HG02970 (cell line): ENCODE data around the gene ARTN.

Source experiments
- ATAC-seq: cut with Tn5 transposase; IDR thresholded peaks from one replicate; pipeline ENCODE4 v1.9.1; 2021; ENCODE audit warnings: mild to moderate bottlenecking, moderate library complexity, moderate number of reproducible peaks; ENCODE audit not compliant: unreplicated experiment, low FRiP score

Gene ARTN

GRCh38 chr1:43969416-43969745 lies 35.8 kb downstream of the ARTN start:
- ATAC-seq, result no peak

GRCh38 chr1:43969746-43970466 lies 36.3 kb downstream of the ARTN start, which contains the start of gene DPH2:
DPH2 (plus strand) TSS chr1:43970010; CDS start chr1:43970176, 166 bp downstream.
- ATAC-seq, result peak; percentile 79

- ATAC-seq, result no peak
Observed at GRCh38 chr1:43970502-43970901, 36.9 kb downstream of the ARTN start.

- no peak for ATAC-seq
Observed at GRCh38 chr1:43970911-43971310, 37.3 kb downstream of the ARTN start.

- no peak for ATAC-seq
Observed at GRCh38 chr1:43971336-43971980, 37.9 kb downstream of the ARTN start.

GRCh38 chr1:43973981-43974442 lies 40.4 kb downstream of the ARTN start:
- ATAC-seq, result no peak

GRCh38 chr1:43974443-43975248 lies 41.0 kb downstream of the ARTN start, which contains the start of gene ATP6V0B:
ATP6V0B (plus strand) TSS chr1:43974960; CDS start chr1:43975041, 81 bp downstream.
- ATAC-seq, result peak; percentile 76

GRCh38 chr1:43975249-43975961 lies 41.8 kb downstream of the ARTN start:
- no peak for ATAC-seq

GRCh38 chr1:43976045-43976444 lies 42.4 kb downstream of the ARTN start:
- no peak for ATAC-seq

- ATAC-seq, result no peak
Observed at GRCh38 chr1:43976890-43977289, 43.3 kb downstream of the ARTN start.

GRCh38 chr1:43977376-43978263 lies 44.0 kb downstream of the ARTN start:
- no peak for ATAC-seq

GRCh38 chr1:43978264-43978550 lies 44.6 kb downstream of the ARTN start:
- no peak for ATAC-seq

GRCh38 chr1:43978551-43979260 lies 45.1 kb downstream of the ARTN start, which contains the start of gene B4GALT2:
B4GALT2 (plus strand) TSS chr1:43979210; CDS start chr1:43981161, 1,951 bp downstream.
- no peak for ATAC-seq

- no peak for ATAC-seq
Observed at GRCh38 chr1:43979261-43979527, 45.6 kb downstream of the ARTN start.

- ATAC-seq, result no peak
Observed at GRCh38 chr1:43979528-43980254, 46.1 kb downstream of the ARTN start.

- no peak for ATAC-seq
Observed at GRCh38 chr1:43980255-43981134, 46.9 kb downstream of the ARTN start.

- ATAC-seq, result no peak
Observed at GRCh38 chr1:43981135-43981491, 47.5 kb downstream of the ARTN start.

- ATAC-seq, result no peak
Observed at GRCh38 chr1:43981636-43982035, 48.0 kb downstream of the ARTN start.
